Neural cell (in vitro differentiated cells): ENCODE data around the gene KRTAP10-1.

Experiments used
- CTCF ChIP-seq: fragments of 450-650 bp; IDR thresholded peaks from 2 replicates; pipeline ENCODE4 v1.5.1; 2014; ENCODE audit warnings: antibody characterized with exemption, mild to moderate bottlenecking, moderate library complexity; ENCODE audit not compliant: poor library complexity, severe bottlenecking
- EZH2 ChIP-seq: fragments of 200-600, 300-800 bp; shearing (Covaris generic), sonication (generic); IDR thresholded peaks from 2 replicates; pipeline ENCODE4 v1.6.1; 2014; ENCODE audit warnings: antibody characterized with exemption, low read length, borderline replicate concordance, mild to moderate bottlenecking; ENCODE audit not compliant: insufficient read depth, poor library complexity, severe bottlenecking
- POLR2AphosphoS5 ChIP-seq: IDR thresholded peaks from 2 replicates; pipeline ENCODE4 v1.6.1; 2012
- TAF1 ChIP-seq: IDR thresholded peaks from 2 replicates; pipeline ENCODE4 v1.6.1; 2012; ENCODE audit warnings: low read depth

- TF ChIP-seq CTCF (no peak), EZH2 (no peak), POLR2AphosphoS5 (no peak), TAF1 (no peak)
Observed at GRCh38 chr21:44505673-44506278, 34.2 kb downstream of the KRTAP10-1 start.
